ENCODE results near the gene PLIN5.
"Not testable (repeated sequence)": the region's sequence is repeated elsewhere in the genome, so short reads cannot be mapped to it uniquely, and the experiment has no call there.

The PLIN5 gene

GRCh38 chr19:4568886-4569285, 33.9 kb upstream of the PLIN5 start:
- DNase-seq (ENCODE audit: low spot score), result no peak

GRCh38 chr19:4567584-4568071, 32.6 kb upstream of the PLIN5 start:
- no peak for DNase-seq (ENCODE audit: low spot score)

- DNase-seq (ENCODE audit: low spot score), result no peak
These were observed 31.5 kb upstream of the PLIN5 start for GRCh38 chr19:4566402-4567051.

GRCh38 chr19:4563562-4563961, 28.5 kb upstream of the PLIN5 start:
- DNase-seq (ENCODE audit: low spot score), result not testable (repeated sequence)

- not testable (repeated sequence) for DNase-seq (ENCODE audit: low spot score)
These were observed 27.1 kb upstream of the PLIN5 start for GRCh38 chr19:4562085-4562484.

- DNase-seq (ENCODE audit: low spot score), result no peak
These were observed 24.5 kb upstream of the PLIN5 start, which contains the start of gene SEMA6B for GRCh38 chr19:4559569-4559968. SEMA6B (minus strand) TSS chr19:4559684; CDS start chr19:4558457, 1,227 bp downstream.

GRCh38 chr19:4557971-4558941, 23.2 kb upstream of the PLIN5 start:
- no peak for DNase-seq (ENCODE audit: low spot score)

- DNase-seq (ENCODE audit: low spot score), result no peak
These were observed 22.3 kb upstream of the PLIN5 start for GRCh38 chr19:4557144-4557970.

GRCh38 chr19:4556597-4557127, 21.6 kb upstream of the PLIN5 start:
- DNase-seq (ENCODE audit: low spot score), result no peak

- no peak for DNase-seq (ENCODE audit: low spot score)
These were observed 20.9 kb upstream of the PLIN5 start for GRCh38 chr19:4555657-4556561.

GRCh38 chr19:4554717-4555116, 19.7 kb upstream of the PLIN5 start:
- DNase-seq (ENCODE audit: low spot score), result no peak

GRCh38 chr19:4553775-4554174, 18.8 kb upstream of the PLIN5 start:
- no peak for DNase-seq (ENCODE audit: low spot score)

GRCh38 chr19:4553092-4553695, 18.2 kb upstream of the PLIN5 start:
- no peak for DNase-seq (ENCODE audit: low spot score)

- no peak for DNase-seq (ENCODE audit: low spot score)
These were observed 17.4 kb upstream of the PLIN5 start for GRCh38 chr19:4552525-4552819.

- DNase-seq (ENCODE audit: low spot score), result no peak
These were observed 15.5 kb upstream of the PLIN5 start for GRCh38 chr19:4550479-4551050.

GRCh38 chr19:4550018-4550417, 15.0 kb upstream of the PLIN5 start:
- no peak for DNase-seq (ENCODE audit: low spot score)

- DNase-seq (ENCODE audit: low spot score), result no peak
These were observed 13.2 kb upstream of the PLIN5 start for GRCh38 chr19:4548238-4548584.

- DNase-seq (ENCODE audit: low spot score), result no peak
These were observed 12.5 kb upstream of the PLIN5 start for GRCh38 chr19:4547303-4548237.

Measured in putamen (tissue), 1 donor.